SK-N-SH treated with all-trans-retinoic acid at 6 μM for 48 hours (cell line): ENCODE results near the gene FRMD4B.

Source experiments
- ESRRG ChIP-seq: fragments of 250-450 bp; sonication (Bioruptor Pico); IDR thresholded peaks from 2 replicates; pipeline ENCODE4 v1.6.1; 2021; ENCODE audit warnings: mild to moderate bottlenecking
- GLIS3 ChIP-seq: fragments of 250-450 bp; sonication (Bioruptor Pico); IDR thresholded peaks from 2 replicates; pipeline ENCODE4 v1.5.0; 2020; ENCODE audit warnings: mild to moderate bottlenecking, moderate library complexity
- RARB ChIP-seq: fragments of 250-450 bp; sonication (Bioruptor Pico); IDR thresholded peaks from 2 replicates; pipeline ENCODE4 v1.8.0; 2021; ENCODE audit warnings: mild to moderate bottlenecking, moderate library complexity
- SNAI2 ChIP-seq: fragments of 250-450 bp; sonication (Bioruptor Pico); IDR thresholded peaks from 2 replicates; pipeline ENCODE4 v1.5.0; 2020; ENCODE audit warnings: mild to moderate bottlenecking, moderate library complexity
- TCF4 ChIP-seq: fragments of 250-450 bp; sonication (Bioruptor Pico); IDR thresholded peaks from 2 replicates; pipeline ENCODE4 v1.8.0; 2021; ENCODE audit warnings: mild to moderate bottlenecking, moderate library complexity, borderline replicate concordance
- TSHZ2 ChIP-seq: fragments of 250-450 bp; sonication (Bioruptor Pico); IDR thresholded peaks from 2 replicates; pipeline ENCODE4 v1.5.0; 2020; ENCODE audit warnings: mild to moderate bottlenecking, moderate library complexity
- ZFP3 ChIP-seq: fragments of 250-450 bp; sonication (Bioruptor Pico); IDR thresholded peaks from 2 replicates; pipeline ENCODE4 v1.5.0; 2020; ENCODE audit warnings: mild to moderate bottlenecking, moderate library complexity
- ZNF70 ChIP-seq: fragments of 450-650 bp; formaldehyde crosslinking; IDR thresholded peaks from 2 replicates; pipeline ENCODE4 v1.5.0; 2020; ENCODE audit warnings: mild to moderate bottlenecking, moderate library complexity
- ZNF8 ChIP-seq: fragments of 450-650 bp; formaldehyde crosslinking; IDR thresholded peaks from 2 replicates; pipeline ENCODE4 v1.5.0; 2020; ENCODE audit warnings: mild to moderate bottlenecking, moderate library complexity
- TF ChIP-seq, protein P1 (sequence below): fragments of 250-450 bp; sonication (Bioruptor Pico); IDR thresholded peaks from 2 replicates; pipeline ENCODE4 v1.8.0; 2020; ENCODE audit warnings: mild to moderate bottlenecking, moderate library complexity, borderline replicate concordance

DNA sequence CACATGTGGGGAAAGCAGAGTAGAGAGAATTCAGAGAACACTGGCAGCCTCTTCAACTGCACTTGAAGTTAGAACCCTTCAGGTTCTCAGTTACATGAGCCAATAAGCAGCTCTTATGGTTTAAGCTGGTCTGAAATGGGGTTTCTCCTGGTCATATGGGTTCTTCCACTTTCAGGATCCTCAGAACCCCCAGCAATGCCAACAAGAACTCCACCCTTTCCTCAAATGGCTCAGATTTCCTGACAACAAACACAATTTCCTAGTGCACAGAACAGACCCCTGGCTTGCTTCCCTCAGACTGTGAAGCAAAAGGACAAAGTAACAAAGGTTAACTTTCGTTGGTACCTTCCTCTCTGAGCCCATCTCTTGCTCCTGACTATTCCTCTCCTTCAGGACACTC, 23.9 kb upstream of the FRMD4B start:
- TF ChIP-seq SNAI2 (CRISPR knock-in tag) = no peak
- no peak for TF ChIP-seq ZNF8 (CRISPR knock-in tag)
- TF ChIP-seq ZFP3 (CRISPR knock-in tag) = no peak
- TF ChIP-seq, protein P1, sequence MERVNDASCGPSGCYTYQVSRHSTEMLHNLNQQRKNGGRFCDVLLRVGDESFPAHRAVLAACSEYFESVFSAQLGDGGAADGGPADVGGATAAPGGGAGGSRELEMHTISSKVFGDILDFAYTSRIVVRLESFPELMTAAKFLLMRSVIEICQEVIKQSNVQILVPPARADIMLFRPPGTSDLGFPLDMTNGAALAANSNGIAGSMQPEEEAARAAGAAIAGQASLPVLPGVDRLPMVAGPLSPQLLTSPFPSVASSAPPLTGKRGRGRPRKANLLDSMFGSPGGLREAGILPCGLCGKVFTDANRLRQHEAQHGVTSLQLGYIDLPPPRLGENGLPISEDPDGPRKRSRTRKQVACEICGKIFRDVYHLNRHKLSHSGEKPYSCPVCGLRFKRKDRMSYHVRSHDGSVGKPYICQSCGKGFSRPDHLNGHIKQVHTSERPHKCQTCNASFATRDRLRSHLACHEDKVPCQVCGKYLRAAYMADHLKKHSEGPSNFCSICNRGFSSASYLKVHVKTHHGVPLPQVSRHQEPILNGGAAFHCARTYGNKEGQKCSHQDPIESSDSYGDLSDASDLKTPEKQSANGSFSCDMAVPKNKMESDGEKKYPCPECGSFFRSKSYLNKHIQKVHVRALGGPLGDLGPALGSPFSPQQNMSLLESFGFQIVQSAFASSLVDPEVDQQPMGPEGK = no peak
- TF ChIP-seq TCF4 (CRISPR knock-in tag) = no peak
- no peak for TF ChIP-seq ESRRG
- TF ChIP-seq TSHZ2 (CRISPR knock-in tag) = no peak
- no peak for TF ChIP-seq ZNF70
- no peak for TF ChIP-seq GLIS3 (CRISPR knock-in tag)
- no peak for TF ChIP-seq RARB (CRISPR knock-in tag)
